Endometrium (tissue), 2 donors: ENCODE results near the gene CYP2C8.
"Not testable (repeated sequence)": the region's sequence is repeated elsewhere in the genome, so short reads cannot be mapped to it uniquely, and the experiment has no call there.

Experiments
- FAIRE-seq: peaks from 2 replicates; lab custom pipeline; 2012; peaks lifted over from hg19 to GRCh38; lab: Jason Lieb, UNC
- donor health status: control.
- donor health status: control.

CYP2C8 gene

DNA sequence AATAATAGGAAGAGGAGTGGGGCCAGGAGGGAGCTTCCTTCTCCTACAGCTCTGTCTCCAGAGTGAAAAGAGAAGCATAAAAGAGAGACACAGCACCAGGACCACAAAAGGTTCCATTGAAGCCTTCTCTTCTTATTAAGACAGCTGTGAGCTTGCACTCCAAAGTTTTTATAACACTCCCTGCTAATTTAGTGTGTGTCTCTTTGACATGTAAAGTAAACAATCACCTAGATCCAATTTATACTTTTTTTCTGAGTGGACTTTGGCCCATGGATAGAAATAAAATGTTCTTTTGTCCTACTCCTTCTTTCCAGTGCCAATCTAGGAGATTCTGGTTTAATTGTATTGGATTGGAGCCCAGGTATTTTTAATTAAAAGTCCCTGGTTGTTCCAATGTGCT is at the start of gene CYP2C8:
TSS of gene CYP2C8 (minus strand) at position 212 of the 400 bp plus-strand sequence. CDS start at position 117, 95 bp downstream.
- no peak for FAIRE-seq

DNA sequence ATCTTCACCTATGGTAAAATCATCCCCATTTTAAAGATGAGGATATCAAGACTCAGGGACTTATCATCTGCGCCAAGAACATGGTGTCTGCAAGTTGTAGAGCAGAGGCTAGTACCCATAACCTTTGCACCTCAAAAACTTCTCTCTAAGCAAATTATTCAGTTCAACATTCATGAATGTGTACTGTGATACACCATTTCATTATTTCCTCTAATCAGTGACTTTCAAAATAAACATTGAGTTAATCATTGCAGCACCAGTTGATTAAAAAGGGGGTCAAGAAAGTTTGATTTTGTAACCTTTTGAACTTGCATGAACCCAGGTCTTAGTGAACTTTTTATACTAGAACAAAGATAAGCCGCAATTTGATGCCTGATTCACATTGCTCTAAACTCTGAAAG is 47.6 kb upstream of the CYP2C8 start:
- FAIRE-seq = no peak

DNA sequence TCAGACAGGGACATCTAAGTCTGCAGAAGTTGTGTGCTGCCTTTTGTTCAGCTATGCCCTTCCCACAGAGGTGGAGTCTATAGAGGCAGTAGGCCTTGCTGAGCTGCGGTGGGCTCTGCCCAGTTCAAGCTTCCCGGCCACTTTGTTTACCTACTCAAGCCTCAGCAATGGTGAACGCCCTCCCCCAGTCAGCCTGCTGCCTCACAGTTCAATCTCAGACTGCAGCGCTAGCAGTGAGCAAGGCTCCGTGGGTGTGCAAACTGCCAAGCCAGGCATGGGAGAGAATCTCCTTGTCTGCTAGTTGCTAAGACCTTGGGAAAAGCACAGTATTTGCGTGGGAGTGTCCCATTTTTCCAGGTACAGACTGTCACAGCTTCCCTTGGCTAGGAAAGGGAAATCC is 41.5 kb upstream of the CYP2C8 start:
- FAIRE-seq = not testable (repeated sequence)

DNA sequence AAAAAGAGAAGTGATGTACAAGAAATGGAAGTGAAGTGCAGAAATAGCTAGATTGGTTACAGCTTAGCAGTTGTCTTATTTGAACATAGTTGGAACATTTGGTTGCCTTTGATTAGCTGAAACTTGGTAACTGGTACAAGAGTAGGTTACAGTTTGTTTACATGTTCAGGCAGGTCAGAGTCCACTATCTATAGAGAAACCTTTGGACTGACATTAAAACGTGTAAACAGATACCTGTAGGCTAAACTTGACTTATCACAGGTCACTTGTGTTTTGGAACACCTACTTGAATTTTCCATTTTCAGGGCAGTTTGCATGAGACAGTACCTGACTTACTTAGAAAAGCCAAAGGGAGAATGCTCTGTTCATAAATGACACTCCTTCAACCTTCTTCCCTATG is 28.5 kb upstream of the CYP2C8 start:
- FAIRE-seq = no peak

GRCh38 chr10:95096143-95096542 is 26.8 kb upstream of the CYP2C8 start:
- FAIRE-seq = no peak

DNA sequence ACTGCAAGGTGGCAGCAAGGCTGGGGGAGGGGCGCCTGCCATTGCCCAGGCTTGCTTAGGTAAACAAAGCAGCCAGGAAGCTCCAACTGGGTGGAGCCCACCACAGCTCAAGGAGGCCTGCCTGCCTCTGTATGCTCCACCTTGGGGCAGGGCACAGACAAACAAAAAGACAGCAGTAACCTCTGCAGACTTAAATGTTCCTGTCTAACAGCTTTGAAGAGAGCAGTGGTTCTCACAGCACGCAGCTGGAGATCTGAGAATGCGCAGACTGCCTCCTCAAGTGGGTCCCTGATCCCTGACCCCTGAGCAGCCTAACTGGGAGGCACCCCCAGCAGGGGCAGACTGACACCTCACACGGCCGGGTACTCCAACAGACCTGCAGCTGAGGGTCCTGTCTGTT is 10.3 kb upstream of the CYP2C8 start:
- not testable (repeated sequence) for FAIRE-seq

GRCh38 chr10:95077556-95077955 is 8.3 kb upstream of the CYP2C8 start:
- no peak for FAIRE-seq

DNA sequence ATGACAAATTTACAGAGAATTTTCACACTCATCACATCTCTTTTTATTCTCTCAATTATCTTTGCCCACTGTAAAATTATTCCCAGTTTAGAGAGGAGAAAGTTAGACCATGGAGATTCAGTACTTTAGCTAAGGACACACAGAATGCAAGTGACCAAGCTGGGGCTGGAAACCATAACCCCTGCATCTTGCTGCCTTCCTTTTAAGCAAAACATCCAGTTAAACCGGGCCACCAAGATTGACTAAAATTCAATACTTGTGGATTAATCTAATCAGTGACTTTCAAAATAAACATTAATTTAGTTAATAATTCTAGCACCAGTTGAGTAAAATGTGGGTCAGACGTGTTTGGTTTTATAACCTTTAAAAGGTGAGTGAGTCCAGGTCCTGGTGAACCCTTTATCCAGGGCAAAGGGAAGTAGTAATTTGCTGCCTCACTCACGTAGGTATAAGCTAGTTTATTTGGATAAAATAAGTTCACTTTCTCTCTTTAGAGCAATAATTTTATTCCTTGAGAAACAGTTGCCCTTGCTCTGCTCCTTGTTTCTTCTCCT is 1.9 kb upstream of the CYP2C8 start:
- no peak for FAIRE-seq

DNA sequence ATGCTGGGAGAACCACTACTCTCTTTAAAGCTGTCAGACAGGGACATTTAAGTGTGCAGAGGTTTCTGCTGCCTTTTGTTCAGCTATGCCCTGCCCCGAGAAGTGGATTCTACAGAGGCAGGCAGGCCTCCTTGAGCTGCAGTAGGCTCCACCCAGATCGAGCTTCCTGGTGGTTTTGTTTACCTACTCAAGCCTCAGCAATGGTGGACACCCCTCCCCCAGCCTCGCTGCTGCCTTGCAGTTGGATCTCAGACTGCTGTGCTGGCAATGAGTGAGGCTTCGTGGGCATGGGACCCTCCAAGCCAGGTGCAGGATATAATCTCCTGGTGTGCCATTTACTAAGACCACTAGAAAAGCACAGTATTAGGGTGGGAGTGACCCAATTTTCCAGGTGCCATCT is 5.2 kb downstream of the CYP2C8 start:
- FAIRE-seq = not testable (repeated sequence)

DNA sequence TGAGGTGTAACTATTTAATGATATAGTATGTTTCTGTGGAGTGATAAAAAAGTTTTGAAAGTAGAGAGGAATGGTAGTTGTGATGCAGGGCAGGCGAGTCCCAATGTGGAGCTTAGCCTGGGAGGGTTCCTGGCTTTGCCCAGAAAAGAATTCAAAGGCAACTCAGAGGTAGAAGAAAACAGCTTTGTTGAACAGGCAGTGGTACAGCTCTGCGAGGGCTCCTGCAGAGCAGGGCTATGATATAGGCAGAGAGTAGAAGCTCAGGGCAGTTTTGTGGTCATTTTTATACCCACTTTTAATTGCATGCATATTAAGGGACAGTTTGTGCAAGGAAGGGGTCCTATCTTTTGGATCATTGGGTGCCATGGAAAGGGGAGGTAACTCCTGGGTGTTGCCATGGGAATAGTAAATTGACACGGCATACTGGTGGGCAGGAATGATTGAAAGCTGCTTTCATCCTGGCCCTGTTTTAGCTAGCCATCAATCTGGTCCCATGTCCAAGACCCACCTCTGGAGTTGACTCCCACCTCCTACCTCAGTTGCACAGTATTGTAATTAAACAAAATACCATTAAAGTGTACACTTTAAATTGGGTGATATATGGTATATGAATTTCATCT is 12.4 kb downstream of the CYP2C8 start:
- no peak for FAIRE-seq

- no peak for FAIRE-seq
Measured at GRCh38 chr10:95049919-95050318, 19.4 kb downstream of the CYP2C8 start.

GRCh38 chr10:95048206-95048605 is 21.1 kb downstream of the CYP2C8 start:
- no peak for FAIRE-seq

GRCh38 chr10:95039281-95039680 is 30.0 kb downstream of the CYP2C8 start:
- no peak for FAIRE-seq

DNA sequence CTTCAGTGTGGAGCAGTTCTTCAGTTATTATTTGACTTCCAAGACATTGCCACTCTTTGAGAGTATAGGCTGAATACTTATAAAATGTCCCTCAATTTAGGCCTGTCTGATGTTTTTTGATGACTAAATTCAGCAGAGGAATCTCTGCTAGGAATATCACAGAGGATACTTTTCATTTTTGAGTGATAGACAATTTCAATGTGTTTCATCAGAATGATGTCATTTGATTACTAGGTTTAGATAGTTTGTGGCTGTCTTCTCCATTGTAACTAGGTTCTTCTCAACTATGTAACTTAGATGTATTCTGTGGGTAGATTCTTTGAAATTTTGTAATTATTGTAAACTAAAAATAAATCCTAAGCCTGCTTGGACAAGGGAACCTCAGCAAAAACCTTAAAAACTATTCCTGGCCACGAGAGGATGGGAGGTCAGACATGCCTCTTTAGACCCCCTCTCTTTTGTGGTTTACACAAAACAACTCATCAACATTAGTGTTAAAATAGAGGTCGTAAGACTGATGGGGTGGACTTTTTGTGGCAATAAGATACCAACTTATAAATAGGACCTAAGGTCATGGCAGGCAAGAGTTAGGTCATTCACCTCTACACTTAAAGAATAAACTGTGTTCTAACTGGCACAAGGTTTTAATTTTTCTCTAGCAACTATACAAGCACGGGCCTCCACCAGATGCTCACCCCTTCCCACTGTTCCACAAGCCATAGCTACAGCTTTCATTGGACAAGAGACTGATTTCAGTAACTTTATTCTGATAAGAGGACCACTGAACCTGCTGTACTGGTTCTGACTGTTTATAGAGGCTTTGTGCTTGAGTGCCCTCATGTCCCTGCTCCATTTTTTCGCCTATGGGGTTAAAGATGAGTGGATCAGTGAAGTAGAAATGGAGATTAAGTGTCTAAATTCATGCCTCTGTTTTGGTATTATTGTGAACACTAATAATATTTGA is 33.7 kb downstream of the CYP2C8 start:
- FAIRE-seq = no peak

DNA sequence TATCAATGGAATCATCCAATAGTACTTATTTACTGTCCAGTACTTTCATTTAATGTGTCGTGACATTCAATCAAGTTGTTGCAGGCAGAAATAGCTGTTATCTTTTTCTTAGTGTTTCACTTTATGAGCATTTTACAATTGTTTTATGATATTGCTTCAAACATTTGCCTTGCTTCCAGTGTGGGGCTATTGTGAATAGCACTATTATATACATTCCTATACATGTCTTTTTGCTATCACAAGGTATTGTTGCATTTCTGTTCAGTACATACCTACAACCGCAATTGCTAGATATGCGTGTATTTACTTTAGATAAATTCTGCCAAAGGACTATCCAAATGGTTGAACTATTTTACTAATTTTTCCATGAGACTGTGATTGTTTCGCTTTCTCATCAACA is 34.9 kb downstream of the CYP2C8 start:
- no peak for FAIRE-seq

GRCh38 chr10:95031656-95032055 is 37.6 kb downstream of the CYP2C8 start:
- FAIRE-seq = no peak

- FAIRE-seq = no peak
Measured at GRCh38 chr10:95026461-95026860, 42.8 kb downstream of the CYP2C8 start.

DNA sequence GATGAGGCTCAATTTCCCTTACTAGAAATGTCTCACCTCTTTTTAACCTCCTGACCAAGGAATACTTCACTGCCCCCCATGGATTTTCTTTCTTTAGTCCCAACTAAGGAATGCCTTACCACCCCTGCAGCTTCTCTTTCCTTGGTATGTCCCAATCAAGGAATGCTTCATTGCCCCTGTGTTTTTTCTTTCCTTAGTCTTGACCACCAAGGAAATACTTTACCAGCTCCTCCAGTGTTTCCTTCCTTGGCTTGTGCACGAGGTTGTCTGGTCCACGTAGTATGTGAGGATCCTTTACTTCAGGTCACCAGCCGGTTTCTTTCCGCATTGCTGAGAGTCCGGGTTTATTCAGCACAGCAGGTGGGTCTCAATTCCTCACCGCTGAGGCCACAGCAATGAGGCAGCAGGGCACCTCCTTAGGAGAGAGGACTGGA is 71.5 kb downstream of the CYP2C8 start:
- no peak for FAIRE-seq

- FAIRE-seq = no peak
Measured at GRCh38 chr10:94992811-94993210, 76.5 kb downstream of the CYP2C8 start.

- FAIRE-seq = no peak
Measured at GRCh38 chr10:94991243-94991888, 77.9 kb downstream of the CYP2C8 start.

DNA sequence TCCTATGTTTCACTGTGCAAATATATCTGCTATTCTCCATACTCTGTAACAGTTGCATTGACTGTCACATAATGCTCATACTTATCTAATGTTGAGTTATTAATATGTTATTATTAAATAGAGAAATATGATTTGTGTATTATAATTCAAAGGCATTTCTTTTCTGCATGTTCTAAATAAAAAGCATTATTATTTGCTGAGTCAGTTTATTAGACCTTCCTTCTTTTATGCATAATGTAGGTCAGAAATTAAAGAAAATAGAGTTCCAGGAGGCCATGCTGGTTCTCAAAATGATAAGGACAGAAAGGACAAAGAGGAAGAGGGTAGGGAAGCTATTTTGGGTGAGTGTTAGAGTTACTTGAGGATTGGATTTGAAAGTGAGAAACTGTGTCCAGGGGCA is 80.1 kb downstream of the CYP2C8 start:
- no peak for FAIRE-seq
